ENCODE data around the gene PYGM. TPM values are rescaled to one million over a fixed set of nuclear protein-coding genes. Genes with fewer than 3 reads are reported as not detected.
A peak's percentile ranks its signal among the peaks of the same experiment; 100 is the strongest.

PYGM gene
- total RNA-seq, 2 donors from 2014 or later, result 17.8 to 84.7 TPM

- TF ChIP-seq CTCF (IDR thresholded peaks at IDR 0.05), result peak; percentile 38 to 74
- H3K27ac ChIP-seq, result no peak overlapping the region
- DNase-seq (ENCODE audit: low spot score), result peak; percentile 74
- no peaks in the 10 kb centered on the region for H3K9me3 ChIP-seq
- no peak overlapping the region for H3K4me3 ChIP-seq
- H3K4me1 ChIP-seq, result no peaks in the 10 kb centered on the region
- no peaks in the 10 kb centered on the region for H3K27me3 ChIP-seq
- peaks cover 28% of the 10 kb centered on the region for H3K36me3 ChIP-seq
These were observed 27.9 kb upstream of the PYGM start for GRCh38 chr11:64787526-64788320.

- no peak overlapping the region for H3K27ac ChIP-seq
- no peak for TF ChIP-seq CTCF (IDR thresholded peaks at IDR 0.05)
- peaks cover 18% of the 10 kb centered on the region for H3K36me3 ChIP-seq
- no peak overlapping the region for H3K4me3 ChIP-seq
- no peak for DNase-seq (ENCODE audit: low spot score)
- no peaks in the 10 kb centered on the region for H3K4me1 ChIP-seq
- no peaks in the 10 kb centered on the region for H3K9me3 ChIP-seq
- H3K27me3 ChIP-seq, result no peaks in the 10 kb centered on the region
These were observed 26.5 kb upstream of the PYGM start for GRCh38 chr11:64786308-64786707.

GRCh38 chr11:64784813-64785581 is 25.2 kb upstream of the PYGM start:
- no peak for TF ChIP-seq CTCF (IDR thresholded peaks at IDR 0.05)
- peaks cover 10% of the 10 kb centered on the region for H3K36me3 ChIP-seq
- no peaks in the 10 kb centered on the region for H3K4me1 ChIP-seq
- no peak overlapping the region for H3K4me3 ChIP-seq
- DNase-seq (ENCODE audit: low spot score), result no peak
- H3K27ac ChIP-seq, result no peak overlapping the region
- no peaks in the 10 kb centered on the region for H3K27me3 ChIP-seq
- H3K9me3 ChIP-seq, result no peaks in the 10 kb centered on the region

DNA sequence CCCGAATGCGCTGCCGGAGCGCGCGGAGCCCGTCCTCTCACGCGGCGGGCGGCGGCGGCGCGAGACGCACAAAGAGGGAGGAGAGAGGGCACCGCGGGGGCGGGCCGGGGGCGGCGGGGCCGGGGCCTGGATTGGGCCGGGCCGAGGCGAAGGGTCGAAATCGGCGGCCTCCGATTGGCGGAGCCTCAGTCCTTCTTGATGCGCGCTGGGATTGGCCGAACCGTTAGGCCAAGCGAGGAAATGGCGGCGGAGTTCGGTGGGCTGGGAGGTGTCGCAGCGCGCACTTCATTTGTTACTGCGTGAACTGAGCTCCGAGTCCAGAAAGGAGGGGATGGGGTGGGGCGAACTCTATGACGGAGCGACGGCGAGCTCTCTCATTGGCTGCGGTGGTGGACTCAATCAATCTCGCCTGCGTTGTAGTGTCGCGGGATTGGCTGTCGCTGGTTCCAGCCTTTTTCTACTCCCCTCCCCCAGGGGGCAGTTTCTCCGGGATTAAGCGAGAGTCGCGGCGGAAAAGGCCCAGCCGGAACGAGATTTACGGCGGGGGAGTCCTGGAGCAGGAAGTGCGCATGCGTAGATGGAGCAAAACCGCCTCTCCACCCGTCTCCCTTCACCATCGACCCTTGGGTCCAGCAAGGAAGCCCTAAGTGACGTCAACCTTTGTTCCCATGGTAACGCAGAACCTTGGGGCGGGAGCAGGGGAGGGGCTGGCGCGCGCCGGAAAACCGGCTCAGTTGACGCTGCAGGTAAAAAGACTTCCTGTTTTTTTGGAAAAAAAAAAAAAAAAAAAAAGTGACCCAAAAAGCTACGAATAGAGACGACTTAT is 18.9 kb upstream of the PYGM start, which contains the start of gene SF1:
TSS of gene SF1 (minus strand) at position 70 of the 826 bp plus-strand sequence. CDS start 150 bp downstream, outside the sequence.
- H3K4me1 ChIP-seq, result peaks cover 0 to 43% of the 10 kb centered on the region in 2 donors
- H3K27ac ChIP-seq, result peak within 1 kb of the TSS; percentile 98 to 100
- peak within 1 kb of the TSS; percentile 92 to 100 for H3K4me3 ChIP-seq
- H3K36me3 ChIP-seq, result peaks cover 38% of the 10 kb centered on the region
- no peak for TF ChIP-seq CTCF (IDR thresholded peaks at IDR 0.05)
- peak; percentile 100 for DNase-seq (ENCODE audit: low spot score)
- no peaks in the 10 kb centered on the region for H3K27me3 ChIP-seq
- no peaks in the 10 kb centered on the region for H3K9me3 ChIP-seq

- H3K4me1 ChIP-seq, result peaks cover 0 to 48% of the 10 kb centered on the region in 2 donors
- H3K27ac ChIP-seq, result peak overlapping the region; percentile 98 to 100
- H3K9me3 ChIP-seq, result no peaks in the 10 kb centered on the region
- no peaks in the 10 kb centered on the region for H3K27me3 ChIP-seq
- H3K36me3 ChIP-seq, result peaks cover 44% of the 10 kb centered on the region
- DNase-seq (ENCODE audit: low spot score), result no peak
- H3K4me3 ChIP-seq, result peak overlapping the region; percentile 92 to 100
- no peak for TF ChIP-seq CTCF (IDR thresholded peaks at IDR 0.05)
These were observed 18.4 kb upstream of the PYGM start for GRCh38 chr11:64778223-64778472.
